ENCODE data around the gene CARS1.

CARS1 gene

DNA sequence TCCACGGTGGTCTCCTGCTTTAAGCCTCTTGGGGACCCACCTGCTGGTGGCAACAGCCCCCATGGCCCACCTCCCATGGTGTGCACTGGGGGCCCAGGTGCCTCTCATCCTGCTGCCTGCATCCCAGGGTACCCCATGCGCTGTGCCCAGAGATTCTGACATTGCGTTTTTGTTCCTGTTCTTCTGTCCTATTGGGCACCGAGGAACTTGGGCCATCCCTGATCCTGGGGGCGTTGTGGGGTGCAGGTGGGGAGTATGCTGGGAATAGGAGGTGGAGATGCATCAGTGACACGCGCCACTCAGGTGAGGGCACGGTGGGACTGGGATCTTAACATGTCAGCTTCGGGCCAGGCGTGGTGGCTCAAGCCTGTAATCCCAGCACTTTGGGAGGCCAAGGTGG, 52.7 kb downstream of the CARS1 start:
- ChIA-PET CTCF (interaction anchor here (1.1 to 1.3 kb wide), 3 partner anchors 16 to 46 kb away, joined by 3 to 7 read pairs (median 3); no protein-coding TSS in a partner anchor), POLR2A (no interaction called here)
- TF ChIP-seq CTCF (IDR thresholded peaks at IDR 0.05; ENCODE audit: control extremely low read depth, extremely low read depth, low read depth, missing control alignments), result no peak

GRCh38 chr11:3003396-3004231, 53.6 kb downstream of the CARS1 start:
- no peak for TF ChIP-seq CTCF (IDR thresholded peaks at IDR 0.05; ENCODE audit: control extremely low read depth, extremely low read depth, low read depth, missing control alignments)
- DNase-seq (ENCODE audit: extremely low spot score), result no peak
- POLR2A ChIA-PET, result no interaction called here
- CTCF ChIA-PET, result interaction anchor here (1.3 kb wide), 3 partner anchors 9 to 45 kb away, joined by 3 to 7 read pairs (median 4); no protein-coding TSS in a partner anchor

More for the DNA sequence above, 52.7 kb downstream of the CARS1 start:
- no peak for DNase-seq (ENCODE audit: extremely low spot score)

DNA sequence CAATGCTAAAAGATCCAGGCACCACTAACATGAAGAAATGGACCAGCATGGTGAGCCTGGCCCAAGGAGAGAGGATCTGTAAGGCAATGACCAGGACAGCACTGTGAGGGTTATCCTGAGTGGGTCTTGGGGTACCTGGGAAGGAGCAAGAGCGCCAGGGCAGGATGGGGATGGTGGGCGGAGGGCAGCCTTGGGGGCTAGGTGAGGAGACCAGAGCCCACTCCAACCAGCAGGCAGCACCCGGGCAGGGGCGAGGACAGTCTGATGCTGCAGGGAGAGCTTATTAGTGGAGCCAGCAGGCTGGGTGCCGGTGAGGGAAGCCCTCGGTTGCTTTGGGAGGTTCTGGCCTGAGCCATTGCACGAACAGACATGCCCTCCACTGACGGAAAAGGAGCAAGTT, 54.4 kb downstream of the CARS1 start:
- TF ChIP-seq CTCF (IDR thresholded peaks at IDR 0.05; ENCODE audit: control extremely low read depth, extremely low read depth, low read depth, missing control alignments), result no peak
- DNase-seq (ENCODE audit: extremely low spot score), result no peak
- CTCF ChIA-PET, result interaction anchor here (1.3 kb wide), 1 partner anchor 10 kb away, joined by 4 read pairs; no protein-coding TSS in a partner anchor

GRCh38 chr11:3002351-3002861, 54.8 kb downstream of the CARS1 start:
- POLR2A ChIA-PET, result no interaction called here
- DNase-seq (ENCODE audit: extremely low spot score), result no peak
- CTCF ChIA-PET, result interaction anchor here (1.3 kb wide), 1 partner anchor 14 kb away, joined by 3 read pairs; no protein-coding TSS in a partner anchor
- no peak for TF ChIP-seq CTCF (IDR thresholded peaks at IDR 0.05; ENCODE audit: control extremely low read depth, extremely low read depth, low read depth, missing control alignments)

More for the DNA sequence above, 54.4 kb downstream of the CARS1 start:
- POLR2A ChIA-PET, result no interaction called here

- ChIA-PET POLR2A (no interaction called here), CTCF (interaction anchor here (1.3 to 1.7 kb wide), 2 partner anchors 15 to 26 kb away, joined by 3 to 4 read pairs; no protein-coding TSS in a partner anchor)
- no peak for TF ChIP-seq CTCF (IDR thresholded peaks at IDR 0.05; ENCODE audit: control extremely low read depth, extremely low read depth, low read depth, missing control alignments)
- DNase-seq (ENCODE audit: extremely low spot score), result no peak
Observed at GRCh38 chr11:3001496-3001895, 55.7 kb downstream of the CARS1 start.

DNA sequence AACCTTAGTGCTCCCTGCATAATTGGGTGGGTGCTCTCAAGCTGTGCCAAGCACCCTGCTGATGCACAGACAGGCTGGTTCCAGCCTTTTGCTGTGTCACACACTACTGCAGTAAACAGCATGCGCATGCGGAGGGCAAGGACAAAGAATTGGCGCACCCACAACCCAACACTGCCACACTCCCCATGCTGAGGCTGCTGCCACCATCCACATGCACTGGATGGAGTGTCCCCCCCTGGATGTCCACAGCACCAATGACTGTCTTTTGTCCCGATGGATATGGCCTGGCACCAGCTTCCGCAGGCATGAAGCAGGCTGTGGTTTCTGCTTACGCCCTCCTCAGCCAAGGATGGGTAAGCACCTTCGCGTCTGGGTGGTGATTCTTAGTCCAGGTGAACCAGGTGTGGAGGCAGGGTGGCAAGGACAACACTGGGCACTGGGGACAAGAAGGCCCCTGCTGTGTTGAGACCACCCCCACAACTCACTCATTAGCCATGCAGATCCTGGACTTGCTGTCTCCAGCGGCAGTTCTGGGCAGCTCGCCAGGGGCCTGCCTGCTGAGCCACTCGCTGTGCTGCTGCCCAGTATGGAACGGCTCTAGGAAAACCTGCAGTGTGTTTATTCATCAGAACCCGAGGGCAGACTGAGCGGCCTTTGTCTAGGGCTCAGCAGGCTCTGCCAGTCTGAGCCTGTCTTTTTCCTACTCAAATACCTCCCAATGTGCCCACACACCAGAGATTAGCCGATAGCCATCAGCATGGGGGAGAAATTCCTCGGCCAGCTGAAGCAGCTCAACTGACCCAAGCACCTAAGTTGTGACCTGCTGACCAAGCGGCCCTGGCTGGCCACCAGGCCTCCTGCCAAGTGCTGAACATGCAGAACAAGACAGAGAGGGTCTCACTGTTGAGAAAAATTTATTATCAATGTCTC, 56.9 kb downstream of the CARS1 start:
- TF ChIP-seq CTCF (IDR thresholded peaks at IDR 0.05; ENCODE audit: control extremely low read depth, extremely low read depth, low read depth, missing control alignments), result no peak
- CTCF ChIA-PET, result interaction anchor here (1.1 to 1.7 kb wide), 2 partner anchors 24 to 91 kb away, joined by 3 to 4 read pairs; no protein-coding TSS in a partner anchor
- DNase-seq (ENCODE audit: extremely low spot score), result no peak
- POLR2A ChIA-PET, result no interaction called here

Data from GM10248 (cell line).